Vagina (tissue), 2 donors: Measurements from ENCODE around the gene IRS2. TPM values are rescaled to one million over a fixed set of nuclear protein-coding genes. Genes with fewer than 3 reads are reported as not detected.
A peak's percentile ranks its signal among the peaks of the same experiment; 100 is the strongest.

ENCODE experiments used
- DNase-seq, 2 donors: peaks; one replicate each; pipeline ENCODE4 v3.0.0-alpha.2; 2017; ENCODE audit errors: extremely low spot score in 2 of 2
- H3K27ac ChIP-seq: fragments of 200-600 bp; sonication (generic); one replicate; pipeline ENCODE4 v1.5.1; 2019
- H3K27me3 ChIP-seq: fragments of 200-600 bp; sonication (generic); one replicate; pipeline ENCODE4 v1.5.1; 2019
- H3K36me3 ChIP-seq, 2 donors: fragments of 200-600 bp; sonication (generic); one replicate each; pipeline ENCODE4 v1.5.1; 2017 to 2019
- H3K4me1 ChIP-seq: fragments of 200-600 bp; sonication (generic); one replicate; pipeline ENCODE4 v1.5.1; 2019
- H3K4me3 ChIP-seq, 2 donors: fragments of 200-600 bp; sonication (generic); 1 replicate in 1 of 2; 2 replicates in 1 of 2; pipeline ENCODE4 v1.5.1; 2016 to 2019
- H3K9me3 ChIP-seq: fragments of 200-600 bp; sonication (generic); one replicate; pipeline ENCODE4 v1.5.1; 2019
- POLR2A ChIP-seq, 2 donors: fragments of 450-650 bp; IDR thresholded peaks; one replicate each; pipeline ENCODE4 v1.6.1; 2017; ENCODE audit warnings: antibody characterized with exemption in 2 of 2, mild to moderate bottlenecking in 2 of 2, moderate library complexity in 2 of 2
- POLR2AphosphoS5 ChIP-seq, 2 donors: sonication (generic); formaldehyde crosslinking; IDR thresholded peaks; one replicate each; pipeline ENCODE4 v1.9.0; 2017; ENCODE audit warnings: antibody characterized with exemption in 2 of 2, mild to moderate bottlenecking in 2 of 2, low read depth in 1 of 2; ENCODE audit not compliant: insufficient read depth in 1 of 2
- intact Hi-C: fragments of 100-400 bp; cut with DNase I; formaldehyde crosslinking; loops from one replicate; pipeline ENCODE4 v1.15.1; 2023
- total RNA-seq: library from RNA; depleted of rRNA; stranded (reverse); fragments of >200 nt; gene quantifications from one replicate; pipeline ENCODE4 v1.2.3, GENCODE V29; 2016
- TF ChIP-seq, protein P1 (sequence below), 3 experiments: fragments of 450-650 bp in 2 of 3; fragments of 200-600 bp in 1 of 3; sonication (generic) in 1 of 3; IDR thresholded peaks; one replicate each; pipeline ENCODE4 v1.5.1; 2017 to 2019; ENCODE audit warnings: antibody characterized with exemption in 3 of 3, mild to moderate bottlenecking in 2 of 3, moderate library complexity in 2 of 3

IRS2 gene
- total RNA-seq, 1 donor from 2014 or later: 25.0 TPM

DNA sequence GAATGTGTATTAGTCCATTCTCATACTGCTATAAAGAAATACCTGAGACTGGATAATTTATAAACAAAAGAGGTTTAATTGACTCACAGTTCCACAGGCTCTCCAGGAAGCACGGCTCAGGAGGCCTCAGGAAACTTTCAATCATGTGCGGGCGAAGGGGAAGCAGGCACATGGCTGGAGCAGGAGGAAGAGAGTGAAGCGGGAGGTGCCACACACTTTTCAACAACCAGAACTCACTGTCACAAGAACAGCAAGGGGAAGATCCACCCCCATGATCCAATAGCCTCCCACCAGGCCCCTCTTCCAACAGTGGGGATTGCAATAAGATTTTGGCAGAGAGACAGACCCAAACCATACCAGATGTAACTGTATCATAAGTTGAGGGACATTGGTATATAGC, 72.7 kb downstream of the IRS2 start:
- no peaks in the 10 kb centered on the region for H3K27me3 ChIP-seq
- no peaks in the 10 kb centered on the region for H3K4me1 ChIP-seq
- TF ChIP-seq, protein P1, sequence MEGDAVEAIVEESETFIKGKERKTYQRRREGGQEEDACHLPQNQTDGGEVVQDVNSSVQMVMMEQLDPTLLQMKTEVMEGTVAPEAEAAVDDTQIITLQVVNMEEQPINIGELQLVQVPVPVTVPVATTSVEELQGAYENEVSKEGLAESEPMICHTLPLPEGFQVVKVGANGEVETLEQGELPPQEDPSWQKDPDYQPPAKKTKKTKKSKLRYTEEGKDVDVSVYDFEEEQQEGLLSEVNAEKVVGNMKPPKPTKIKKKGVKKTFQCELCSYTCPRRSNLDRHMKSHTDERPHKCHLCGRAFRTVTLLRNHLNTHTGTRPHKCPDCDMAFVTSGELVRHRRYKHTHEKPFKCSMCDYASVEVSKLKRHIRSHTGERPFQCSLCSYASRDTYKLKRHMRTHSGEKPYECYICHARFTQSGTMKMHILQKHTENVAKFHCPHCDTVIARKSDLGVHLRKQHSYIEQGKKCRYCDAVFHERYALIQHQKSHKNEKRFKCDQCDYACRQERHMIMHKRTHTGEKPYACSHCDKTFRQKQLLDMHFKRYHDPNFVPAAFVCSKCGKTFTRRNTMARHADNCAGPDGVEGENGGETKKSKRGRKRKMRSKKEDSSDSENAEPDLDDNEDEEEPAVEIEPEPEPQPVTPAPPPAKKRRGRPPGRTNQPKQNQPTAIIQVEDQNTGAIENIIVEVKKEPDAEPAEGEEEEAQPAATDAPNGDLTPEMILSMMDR (IDR thresholded peaks at IDR 0.05): no peak
- no peak for TF ChIP-seq POLR2AphosphoS5 (IDR thresholded peaks at IDR 0.05; ENCODE audit: insufficient read depth in 1 of 2, low read depth in 1 of 2)
- no peak for TF ChIP-seq POLR2A (IDR thresholded peaks at IDR 0.05)
- peak in 1 of 2 donors; percentile 42 for DNase-seq
- H3K9me3 ChIP-seq: no peaks in the 10 kb centered on the region
- H3K36me3 ChIP-seq: no peaks in the 10 kb centered on the region
- H3K27ac ChIP-seq: no peak overlapping the region
- H3K4me3 ChIP-seq: no peak overlapping the region
- intact Hi-C loops: no loop called here

- TF ChIP-seq, protein P1 (IDR thresholded peaks at IDR 0.05): no peak
- TF ChIP-seq POLR2AphosphoS5 (IDR thresholded peaks at IDR 0.05; ENCODE audit: insufficient read depth in 1 of 2, low read depth in 1 of 2): no peak
- no peak for TF ChIP-seq POLR2A (IDR thresholded peaks at IDR 0.05)
- H3K27ac ChIP-seq: no peak overlapping the region
- H3K27me3 ChIP-seq: no peaks in the 10 kb centered on the region
- no peaks in the 10 kb centered on the region for H3K36me3 ChIP-seq
- H3K9me3 ChIP-seq: no peaks in the 10 kb centered on the region
- H3K4me3 ChIP-seq: no peak overlapping the region
- H3K4me1 ChIP-seq: no peaks in the 10 kb centered on the region
- peak in 1 of 2 donors; percentile 32 for DNase-seq
- intact Hi-C loops: no loop called here
Measured at GRCh38 chr13:109712124-109712722, 74.2 kb downstream of the IRS2 start.

GRCh38 chr13:109707742-109708617, 78.4 kb downstream of the IRS2 start:
- Histone ChIP-seq H3K27ac (no peak overlapping the region), H3K4me1 (no peaks in the 10 kb centered on the region), H3K9me3 (no peaks in the 10 kb centered on the region), H3K27me3 (no peaks in the 10 kb centered on the region), H3K4me3 (no peak overlapping the region), H3K36me3 (no peaks in the 10 kb centered on the region)
- TF ChIP-seq, protein P1 (IDR thresholded peaks at IDR 0.05): no peak
- TF ChIP-seq POLR2A (IDR thresholded peaks at IDR 0.05): no peak
- no peak for TF ChIP-seq POLR2AphosphoS5 (IDR thresholded peaks at IDR 0.05; ENCODE audit: insufficient read depth in 1 of 2, low read depth in 1 of 2)
- no peak for DNase-seq
- intact Hi-C loops: no loop called here

- H3K27me3 ChIP-seq: no peaks in the 10 kb centered on the region
- no peaks in the 10 kb centered on the region for H3K4me1 ChIP-seq
- H3K9me3 ChIP-seq: no peaks in the 10 kb centered on the region
- TF ChIP-seq POLR2A (IDR thresholded peaks at IDR 0.05) (no peak), POLR2AphosphoS5 (IDR thresholded peaks at IDR 0.05; ENCODE audit: insufficient read depth in 1 of 2, low read depth in 1 of 2) (no peak)
- TF ChIP-seq, protein P1 (IDR thresholded peaks at IDR 0.05): no peak
- DNase-seq: no peak
- no peak overlapping the region for H3K4me3 ChIP-seq
- no peak overlapping the region for H3K27ac ChIP-seq
- intact Hi-C loops: no loop called here
- H3K36me3 ChIP-seq: no peaks in the 10 kb centered on the region
Measured at GRCh38 chr13:109707044-109707741, 79.2 kb downstream of the IRS2 start.
